ENCODE results near the gene MSMP.

MSMP gene

DNA sequence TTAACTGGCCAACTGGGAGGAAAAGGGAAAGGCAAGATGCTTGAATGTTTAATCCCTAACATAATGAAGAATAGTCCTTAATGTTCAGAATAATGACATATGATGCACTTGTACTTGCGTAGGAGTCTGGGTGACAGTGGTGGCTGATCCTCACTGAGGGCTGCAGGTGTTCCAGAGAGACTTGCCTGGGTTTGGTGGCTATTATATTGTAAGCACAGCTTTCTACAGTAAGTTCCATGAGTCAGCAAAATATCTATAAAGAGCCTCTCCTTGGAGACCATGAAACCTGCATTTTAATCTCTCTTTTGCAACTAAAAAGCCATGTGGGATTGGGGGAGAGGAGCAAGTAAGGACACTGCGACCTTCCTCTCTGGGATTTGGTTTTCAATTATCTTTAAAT is 35.5 kb upstream of the MSMP start:
- H3K9ac ChIP-seq (ENCODE audit: low read depth, low read length), result no peak overlapping the region
- H3K36me3 ChIP-seq (ENCODE audit: insufficient read depth, low read length), result no peaks in the 10 kb centered on the region

DNA sequence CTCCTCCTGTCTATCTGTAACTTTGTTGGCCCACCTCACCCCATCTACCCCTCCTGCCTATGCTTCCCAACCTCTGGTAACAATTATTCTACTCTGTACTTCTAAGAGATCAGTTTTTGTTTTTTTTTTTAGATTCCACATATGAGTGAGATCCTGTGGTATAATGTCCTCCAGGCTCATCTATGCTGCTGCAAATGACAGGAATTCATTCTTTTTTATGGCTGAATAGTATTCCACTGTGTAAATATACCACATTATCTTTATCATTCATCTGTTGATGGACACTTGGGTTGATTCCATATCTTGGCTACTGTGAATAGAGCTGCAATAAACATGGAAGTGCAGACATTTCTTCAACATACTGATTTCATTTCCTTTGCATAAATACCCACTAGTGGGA is 29.3 kb upstream of the MSMP start:
- H3K4me1 ChIP-seq (ENCODE audit: insufficient read depth, low read length), result no peaks in the 10 kb centered on the region
- H3K9ac ChIP-seq (ENCODE audit: low read depth, low read length), result no peak overlapping the region
- no peaks in the 10 kb centered on the region for H3K36me3 ChIP-seq (ENCODE audit: insufficient read depth, low read length)
- H3K9me3 ChIP-seq (ENCODE audit: control insufficient read depth, insufficient read depth, low read length), result no peaks in the 10 kb centered on the region; the same call in 1 of the 2 replicates

More for the DNA sequence above, 35.5 kb upstream of the MSMP start:
- H3K4me1 ChIP-seq (ENCODE audit: insufficient read depth, low read length), result peaks cover 4% of the 10 kb centered on the region; the same call in 1 of the 2 replicates
- H3K9me3 ChIP-seq (ENCODE audit: control insufficient read depth, insufficient read depth, low read length), result no peaks in the 10 kb centered on the region; the same call in 1 of the 2 replicates

DNA sequence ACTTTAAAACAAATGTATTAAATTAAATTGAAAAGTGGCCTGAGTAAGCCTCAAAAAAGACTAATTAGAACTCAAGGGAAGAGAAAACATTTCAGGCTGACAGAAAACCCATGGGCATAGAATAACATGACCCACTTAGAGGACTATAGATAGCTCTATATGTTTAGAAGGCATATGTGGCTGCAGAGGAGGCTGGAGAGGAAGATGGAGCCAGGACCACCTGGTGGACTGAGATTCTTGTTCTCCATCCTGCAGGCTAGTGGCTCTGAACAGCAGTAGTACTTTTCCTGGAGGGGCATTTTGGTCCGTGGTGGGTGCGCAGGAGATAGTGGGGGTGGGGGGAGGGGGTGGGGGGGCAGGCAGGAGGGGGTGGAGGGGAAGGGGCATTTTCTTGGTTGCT is 27.0 kb upstream of the MSMP start:
- Histone ChIP-seq H3K36me3 (ENCODE audit: insufficient read depth, low read length) (no peaks in the 10 kb centered on the region), H3K9ac (ENCODE audit: low read depth, low read length) (no peak overlapping the region), H3K9me3 (ENCODE audit: control insufficient read depth, insufficient read depth, low read length) (no peaks in the 10 kb centered on the region; the same call in 1 of the 2 replicates), H3K4me1 (ENCODE audit: insufficient read depth, low read length) (peaks cover 1% of the 10 kb centered on the region; the same call in 1 of the 2 replicates)

DNA sequence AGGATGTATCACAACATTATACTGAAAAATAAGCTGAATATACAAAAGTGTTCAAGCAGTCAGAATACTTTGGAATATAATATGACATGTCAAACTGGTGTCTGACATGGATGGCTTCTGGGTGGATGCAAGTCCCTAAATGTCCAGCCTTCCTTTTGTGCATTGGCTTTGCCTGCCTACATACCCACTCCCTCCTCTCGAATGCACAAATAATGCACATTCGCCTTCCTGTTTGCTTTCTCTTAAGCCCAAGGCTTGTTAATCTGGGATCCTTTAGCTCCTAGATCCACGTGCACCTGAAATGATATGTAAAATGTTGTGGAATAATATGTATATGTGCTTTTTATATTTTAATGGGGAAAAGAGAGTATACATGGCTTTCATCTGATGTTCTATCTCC is 24.4 kb upstream of the MSMP start:
- H3K36me3 ChIP-seq (ENCODE audit: insufficient read depth, low read length), result no peaks in the 10 kb centered on the region
- H3K4me1 ChIP-seq (ENCODE audit: insufficient read depth, low read length), result peaks cover 14% of the 10 kb centered on the region; the same call in 1 of the 2 replicates
- H3K9me3 ChIP-seq (ENCODE audit: control insufficient read depth, insufficient read depth, low read length), result no peaks in the 10 kb centered on the region
- H3K9ac ChIP-seq (ENCODE audit: low read depth, low read length), result no peak overlapping the region

DNA sequence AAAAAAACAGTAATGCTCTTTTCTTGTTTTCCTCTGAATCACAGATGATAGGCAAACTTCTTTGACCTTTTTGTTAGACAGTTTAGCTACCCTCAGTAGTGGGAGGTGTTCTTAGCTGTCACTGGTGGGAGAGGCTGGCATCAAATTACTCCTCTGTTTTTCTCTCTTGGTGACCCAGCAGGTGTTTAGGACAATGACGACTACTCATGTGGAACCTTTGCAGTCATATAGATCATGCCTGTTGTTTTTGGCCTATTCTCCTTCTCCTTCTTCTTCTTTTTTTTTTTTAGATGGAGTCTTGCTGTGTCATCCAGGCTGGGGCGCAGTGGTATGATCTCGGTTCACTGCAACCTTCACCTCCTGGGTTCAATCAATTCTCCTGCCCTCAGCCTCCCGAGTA is 21.9 kb upstream of the MSMP start:
- H3K9ac ChIP-seq (ENCODE audit: low read depth, low read length), result no peak overlapping the region
- H3K36me3 ChIP-seq (ENCODE audit: insufficient read depth, low read length), result no peaks in the 10 kb centered on the region
- H3K9me3 ChIP-seq (ENCODE audit: control insufficient read depth, insufficient read depth, low read length), result no peaks in the 10 kb centered on the region
- peaks cover 14% of the 10 kb centered on the region; the same call in 1 of the 2 replicates for H3K4me1 ChIP-seq (ENCODE audit: insufficient read depth, low read length)

DNA sequence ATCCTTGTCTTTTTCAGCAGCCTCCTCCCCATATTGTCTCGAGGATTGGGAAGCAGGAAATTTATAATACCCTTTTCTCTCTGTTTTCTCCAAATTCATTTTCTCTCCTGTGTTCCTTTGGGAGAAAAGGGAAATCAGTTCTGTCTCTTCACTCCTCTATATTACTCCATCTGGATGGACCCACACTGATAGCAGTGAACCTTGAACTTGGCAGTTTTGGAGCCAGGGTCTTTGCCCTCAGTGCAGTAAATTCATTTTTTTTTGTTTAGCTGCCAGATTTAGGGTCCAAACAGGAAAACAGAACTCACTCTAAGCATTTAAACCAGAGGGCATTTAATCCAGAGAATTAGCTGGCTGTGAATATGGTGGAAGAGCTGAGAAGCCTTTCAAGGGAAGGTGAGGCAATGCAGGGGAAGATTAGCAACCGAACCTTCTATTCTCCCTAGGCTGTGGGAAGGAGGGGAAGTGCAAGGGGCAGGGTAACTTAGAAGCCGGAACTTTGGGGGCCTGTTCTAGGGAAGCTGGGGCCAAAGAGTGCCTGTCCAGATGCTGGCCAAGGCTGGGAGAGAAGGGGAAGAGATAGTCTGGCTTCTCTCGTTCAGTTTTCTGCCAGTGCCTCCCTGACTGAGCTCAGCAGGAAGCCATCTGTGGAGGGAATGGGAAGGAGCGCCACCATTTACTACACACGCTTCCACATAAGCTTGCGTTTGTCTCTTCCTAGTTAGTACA is 21.0 kb upstream of the MSMP start:
- Histone ChIP-seq H3K9ac (ENCODE audit: low read depth, low read length) (no peak overlapping the region), H3K9me3 (ENCODE audit: control insufficient read depth, insufficient read depth, low read length) (no peaks in the 10 kb centered on the region), H3K4me1 (ENCODE audit: insufficient read depth, low read length) (peaks cover 14% of the 10 kb centered on the region; the same call in 1 of the 2 replicates), H3K36me3 (ENCODE audit: insufficient read depth, low read length) (no peaks in the 10 kb centered on the region)

DNA sequence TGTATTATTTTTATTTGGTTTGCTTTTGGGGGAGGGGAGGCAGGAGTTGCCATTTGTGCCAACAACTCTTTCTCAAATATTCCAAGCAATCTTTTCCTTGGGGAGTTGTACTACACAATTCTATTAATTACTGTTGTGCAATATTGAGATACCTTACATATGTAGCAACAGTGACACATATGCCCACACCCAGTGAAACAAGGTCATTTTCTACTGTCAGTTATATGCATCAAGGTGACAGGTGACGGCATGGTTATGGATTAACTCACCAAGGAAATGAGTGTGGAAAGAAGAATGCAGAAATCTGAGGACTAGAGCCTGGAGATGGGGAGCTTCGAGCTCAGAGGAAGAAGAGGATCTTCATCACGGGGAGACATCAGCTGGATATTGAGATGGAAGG is 17.9 kb upstream of the MSMP start:
- H3K9me3 ChIP-seq (ENCODE audit: control insufficient read depth, insufficient read depth, low read length), result no peaks in the 10 kb centered on the region
- no peak overlapping the region for H3K9ac ChIP-seq (ENCODE audit: low read depth, low read length)
- H3K36me3 ChIP-seq (ENCODE audit: insufficient read depth, low read length), result no peaks in the 10 kb centered on the region
- peaks cover 14% of the 10 kb centered on the region; the same call in 1 of the 2 replicates for H3K4me1 ChIP-seq (ENCODE audit: insufficient read depth, low read length)

DNA sequence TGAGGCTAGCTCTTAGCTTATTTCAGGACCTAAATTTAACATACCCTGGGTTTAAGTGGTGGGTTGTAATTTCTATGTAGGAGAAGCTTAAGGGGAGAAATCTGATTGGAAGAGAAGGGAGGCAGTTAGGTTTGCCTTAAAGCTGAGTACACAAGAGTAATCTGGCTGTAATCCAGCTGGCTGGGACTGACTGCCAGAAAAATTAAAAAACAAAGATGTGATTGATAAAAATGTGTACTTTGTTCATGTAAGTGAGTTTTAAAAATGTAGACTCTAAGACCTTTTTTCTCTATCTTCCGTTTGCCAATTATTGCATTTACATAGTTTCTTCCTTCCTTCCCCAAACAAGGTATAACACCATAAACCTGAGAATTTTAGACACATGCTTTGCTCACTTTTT is 17.5 kb upstream of the MSMP start:
- H3K4me1 ChIP-seq (ENCODE audit: insufficient read depth, low read length), result peaks cover 14% of the 10 kb centered on the region; the same call in 1 of the 2 replicates
- H3K9ac ChIP-seq (ENCODE audit: low read depth, low read length), result no peak overlapping the region
- no peaks in the 10 kb centered on the region for H3K9me3 ChIP-seq (ENCODE audit: control insufficient read depth, insufficient read depth, low read length)
- H3K36me3 ChIP-seq (ENCODE audit: insufficient read depth, low read length), result no peaks in the 10 kb centered on the region

DNA sequence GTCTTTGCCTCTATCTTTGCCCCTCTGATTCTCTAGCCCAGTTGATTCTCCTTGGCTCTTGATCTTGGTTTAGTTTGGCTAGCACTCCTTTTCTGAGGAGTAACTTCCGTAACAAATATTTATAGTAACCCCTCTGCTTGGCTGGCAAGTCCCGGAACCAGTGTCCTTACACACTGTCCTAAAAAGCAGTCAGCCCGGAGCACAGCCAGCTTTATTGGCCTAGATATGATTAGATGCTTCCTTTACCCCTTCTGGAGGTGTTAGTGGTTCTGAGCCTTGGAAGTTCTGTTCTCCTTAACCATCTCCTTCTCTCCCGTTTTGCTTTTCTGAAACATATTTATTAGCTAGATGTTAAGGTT is 17.0 kb upstream of the MSMP start:
- no peak overlapping the region for H3K9ac ChIP-seq (ENCODE audit: low read depth, low read length)
- H3K4me1 ChIP-seq (ENCODE audit: insufficient read depth, low read length), result peaks cover 12% of the 10 kb centered on the region; the same call in 1 of the 2 replicates
- H3K9me3 ChIP-seq (ENCODE audit: control insufficient read depth, insufficient read depth, low read length), result no peaks in the 10 kb centered on the region
- no peaks in the 10 kb centered on the region for H3K36me3 ChIP-seq (ENCODE audit: insufficient read depth, low read length)

DNA sequence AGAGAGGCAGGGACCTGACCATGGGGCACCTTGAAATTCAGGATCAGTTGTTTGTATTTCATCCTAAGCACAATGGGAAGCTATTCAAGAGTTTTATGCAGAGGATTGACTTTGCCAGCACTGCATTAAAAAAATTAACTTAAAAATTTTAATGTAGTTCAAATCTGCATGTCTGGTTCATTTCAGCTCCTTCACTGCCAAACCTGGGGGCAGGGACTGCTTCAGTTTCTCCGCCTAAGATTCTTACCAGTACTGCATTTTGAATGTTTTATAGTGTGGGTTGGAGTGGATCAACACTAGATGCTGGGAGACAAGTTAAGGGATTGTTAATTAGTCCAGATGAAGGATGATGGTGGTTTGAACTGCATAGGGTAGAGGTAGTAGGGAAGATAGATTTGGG is 15.7 kb upstream of the MSMP start:
- Histone ChIP-seq H3K36me3 (ENCODE audit: insufficient read depth, low read length) (no peaks in the 10 kb centered on the region), H3K4me1 (ENCODE audit: insufficient read depth, low read length) (no peaks in the 10 kb centered on the region), H3K9ac (ENCODE audit: low read depth, low read length) (no peak overlapping the region), H3K9me3 (ENCODE audit: control insufficient read depth, insufficient read depth, low read length) (no peaks in the 10 kb centered on the region)

DNA sequence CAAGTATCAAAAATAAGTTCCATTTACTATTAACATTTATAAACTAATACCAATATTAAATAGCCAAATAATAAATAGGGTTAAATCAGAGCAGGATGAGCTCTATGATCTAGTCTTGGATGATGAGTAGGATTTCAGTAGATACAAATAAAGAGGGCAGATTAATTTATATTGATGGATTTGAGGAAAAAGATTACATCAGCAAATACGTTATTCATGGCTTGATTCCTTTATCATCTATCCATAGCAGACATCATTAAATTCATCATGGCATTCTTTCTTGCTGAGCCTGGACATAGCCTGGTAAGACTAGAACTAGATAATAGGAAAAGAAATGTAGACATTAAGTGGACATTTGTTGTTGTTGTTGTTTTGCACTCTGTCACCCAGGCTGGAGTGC is 13.4 kb upstream of the MSMP start:
- H3K4me1 ChIP-seq (ENCODE audit: insufficient read depth, low read length), result no peaks in the 10 kb centered on the region
- no peaks in the 10 kb centered on the region for H3K36me3 ChIP-seq (ENCODE audit: insufficient read depth, low read length)
- no peaks in the 10 kb centered on the region for H3K9me3 ChIP-seq (ENCODE audit: control insufficient read depth, insufficient read depth, low read length)
- no peak overlapping the region for H3K9ac ChIP-seq (ENCODE audit: low read depth, low read length)

DNA sequence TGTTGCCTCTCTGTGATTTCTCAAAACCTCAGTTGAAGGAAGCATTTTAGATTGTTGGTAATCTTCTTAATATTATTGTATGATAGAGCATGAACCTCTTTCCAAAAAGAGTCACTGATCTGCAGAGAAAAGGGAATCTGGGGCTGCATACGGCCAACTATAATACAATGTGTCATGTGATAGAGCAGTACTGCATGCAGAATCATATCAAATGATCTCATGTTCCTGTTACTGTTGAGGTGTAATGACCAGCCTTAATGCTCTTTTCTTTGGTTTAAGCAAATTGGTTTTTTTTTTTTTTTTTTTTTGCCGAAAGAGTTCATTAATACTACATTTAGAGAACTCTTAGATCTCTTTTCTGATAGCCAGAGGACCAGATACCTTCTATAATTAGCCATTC is 12.9 kb upstream of the MSMP start:
- no peak overlapping the region for H3K9ac ChIP-seq (ENCODE audit: low read depth, low read length)
- H3K4me1 ChIP-seq (ENCODE audit: insufficient read depth, low read length), result no peaks in the 10 kb centered on the region
- H3K9me3 ChIP-seq (ENCODE audit: control insufficient read depth, insufficient read depth, low read length), result no peaks in the 10 kb centered on the region
- no peaks in the 10 kb centered on the region for H3K36me3 ChIP-seq (ENCODE audit: insufficient read depth, low read length)

DNA sequence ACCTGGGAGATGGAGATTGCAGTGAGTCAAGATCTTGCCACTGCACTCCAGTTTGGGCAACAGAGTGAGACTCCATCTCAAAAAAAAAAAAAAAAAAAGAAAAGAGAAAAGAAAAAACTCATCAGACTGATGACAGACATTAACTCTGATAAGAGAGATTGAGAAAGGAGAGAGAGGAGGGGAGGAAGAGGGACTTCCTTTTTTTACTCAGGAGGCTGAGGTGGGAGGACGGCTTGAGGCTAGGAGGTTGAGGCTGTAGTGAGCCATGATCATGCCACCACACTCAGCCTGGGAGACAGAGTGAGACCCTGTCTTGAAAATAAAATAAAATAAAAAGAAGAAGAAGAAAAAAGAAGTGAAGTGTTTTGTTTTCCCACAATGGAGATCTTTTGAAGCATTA is 9.7 kb upstream of the MSMP start:
- Histone ChIP-seq H3K4me1 (ENCODE audit: insufficient read depth, low read length) (no peaks in the 10 kb centered on the region; the same call in 1 of the 2 replicates), H3K36me3 (ENCODE audit: insufficient read depth, low read length) (no peaks in the 10 kb centered on the region), H3K9ac (ENCODE audit: low read depth, low read length) (no peak overlapping the region), H3K9me3 (ENCODE audit: control insufficient read depth, insufficient read depth, low read length) (no peaks in the 10 kb centered on the region)

DNA sequence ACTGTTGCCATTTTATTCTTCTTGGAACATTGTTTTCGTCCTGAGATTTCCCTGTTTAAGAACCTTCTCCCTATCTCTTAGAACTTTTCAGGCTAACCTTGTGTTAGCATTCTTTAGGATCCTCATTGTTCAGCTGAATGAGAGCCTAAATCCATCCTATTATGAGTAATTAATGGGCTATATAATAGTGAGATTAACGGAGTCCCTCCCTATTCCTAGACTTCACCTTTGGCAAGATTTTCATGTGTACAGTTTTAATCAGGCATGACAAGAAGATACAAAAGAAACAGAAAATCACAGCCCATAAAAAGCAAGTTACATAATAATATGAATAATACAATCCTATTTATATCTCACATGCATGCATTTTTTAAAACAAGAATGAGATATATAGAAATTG is 9.1 kb upstream of the MSMP start:
- no peaks in the 10 kb centered on the region for H3K9me3 ChIP-seq (ENCODE audit: control insufficient read depth, insufficient read depth, low read length)
- H3K36me3 ChIP-seq (ENCODE audit: insufficient read depth, low read length), result no peaks in the 10 kb centered on the region
- no peak overlapping the region for H3K9ac ChIP-seq (ENCODE audit: low read depth, low read length)
- no peaks in the 10 kb centered on the region; the same call in 1 of the 2 replicates for H3K4me1 ChIP-seq (ENCODE audit: insufficient read depth, low read length)

DNA sequence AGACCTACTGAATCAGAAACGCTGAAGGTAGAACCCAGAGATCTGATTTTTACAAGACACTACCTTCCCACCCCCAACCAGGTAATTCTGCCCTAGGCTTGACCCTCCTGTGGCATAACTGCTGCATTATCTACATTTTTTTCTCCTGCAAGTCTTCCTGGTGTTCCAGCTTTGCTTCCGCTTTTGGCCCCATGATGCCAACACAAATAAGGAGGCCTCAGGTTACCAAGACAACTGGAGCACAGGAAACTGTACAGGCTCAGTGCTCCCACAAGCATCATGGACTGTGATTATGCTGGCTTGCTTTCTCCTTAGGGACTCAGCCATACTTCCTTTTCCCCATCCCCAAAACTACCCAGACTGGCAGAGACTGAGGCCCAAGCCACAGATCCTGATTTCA is 6.6 kb upstream of the MSMP start:
- Histone ChIP-seq H3K36me3 (ENCODE audit: insufficient read depth, low read length) (no peaks in the 10 kb centered on the region), H3K9me3 (ENCODE audit: control insufficient read depth, insufficient read depth, low read length) (no peaks in the 10 kb centered on the region), H3K4me1 (ENCODE audit: insufficient read depth, low read length) (no peaks in the 10 kb centered on the region; the same call in 1 of the 2 replicates)

More for the DNA sequence above, 6.6 kb upstream of the MSMP start:
- H3K9ac ChIP-seq (ENCODE audit: low read depth, low read length), result no peak overlapping the region
